ENCODE data around the gene TMC8. TPM values are rescaled to one million over a fixed set of nuclear protein-coding genes. Genes with fewer than 3 reads are reported as not detected.

Gene TMC8
- total RNA-seq, 1 donor from 2014 or later: 0.79 TPM

GRCh38 chr17:78180083-78180482, 49.5 kb downstream of the TMC8 start:
- peaks cover 24% of the 10 kb centered on the region for H3K4me1 Mint-ChIP-seq
- no peaks in the 10 kb centered on the region for H3K9me3 Mint-ChIP-seq
- no peak for TF ChIP-seq CTCF (conservative IDR thresholded peaks at IDR 0.05)
- DNase-seq (ENCODE audit: low read depth, low spot score): no peak
- H3K27me3 Mint-ChIP-seq (ENCODE audit: low read depth): no peaks in the 10 kb centered on the region
- H3K27ac Mint-ChIP-seq (ENCODE audit: unreplicated experiment): no peak overlapping the region
- H3K36me3 Mint-ChIP-seq (ENCODE audit: low read depth): peaks cover 20% of the 10 kb centered on the region
- peak overlapping the region; percentile 3 for H3K4me3 Mint-ChIP-seq

GRCh38 chr17:78180508-78180907, 49.9 kb downstream of the TMC8 start:
- peak overlapping the region; percentile 3 for H3K4me3 Mint-ChIP-seq
- peaks cover 20% of the 10 kb centered on the region for H3K36me3 Mint-ChIP-seq (ENCODE audit: low read depth)
- H3K4me1 Mint-ChIP-seq: peaks cover 28% of the 10 kb centered on the region
- no peaks in the 10 kb centered on the region for H3K9me3 Mint-ChIP-seq
- no peaks in the 10 kb centered on the region for H3K27me3 Mint-ChIP-seq (ENCODE audit: low read depth)
- DNase-seq (ENCODE audit: low read depth, low spot score): no peak
- no peak overlapping the region for H3K27ac Mint-ChIP-seq (ENCODE audit: unreplicated experiment)
- no peak for TF ChIP-seq CTCF (conservative IDR thresholded peaks at IDR 0.05)

GRCh38 chr17:78182504-78182903, 51.9 kb downstream of the TMC8 start:
- Mint-ChIP-seq H3K4me3 (peak overlapping the region; percentile 44), H3K27me3 (ENCODE audit: low read depth) (no peaks in the 10 kb centered on the region), H3K9me3 (peaks cover 3% of the 10 kb centered on the region), H3K4me1 (peaks cover 37% of the 10 kb centered on the region), H3K36me3 (ENCODE audit: low read depth) (peaks cover 19% of the 10 kb centered on the region), H3K27ac (ENCODE audit: unreplicated experiment) (peak overlapping the region; percentile 35)
- DNase-seq (ENCODE audit: low read depth, low spot score): no peak
- no peak for TF ChIP-seq CTCF (conservative IDR thresholded peaks at IDR 0.05)

- TF ChIP-seq CTCF (conservative IDR thresholded peaks at IDR 0.05): no peak
- H3K36me3 Mint-ChIP-seq (ENCODE audit: low read depth): peaks cover 14% of the 10 kb centered on the region
Measured at GRCh38 chr17:78183916-78184315, 53.3 kb downstream of the TMC8 start.

GRCh38 chr17:78184351-78184750, 53.8 kb downstream of the TMC8 start:
- H3K27me3 Mint-ChIP-seq (ENCODE audit: low read depth): no peaks in the 10 kb centered on the region
- peaks cover 43% of the 10 kb centered on the region for H3K4me1 Mint-ChIP-seq
- peak overlapping the region; percentile 38 for H3K27ac Mint-ChIP-seq (ENCODE audit: unreplicated experiment)
- H3K4me3 Mint-ChIP-seq: peak overlapping the region; percentile 86
- DNase-seq (ENCODE audit: low read depth, low spot score): no peak
- peaks cover 13% of the 10 kb centered on the region for H3K36me3 Mint-ChIP-seq (ENCODE audit: low read depth)
- peaks cover 3% of the 10 kb centered on the region for H3K9me3 Mint-ChIP-seq
- no peak for TF ChIP-seq CTCF (conservative IDR thresholded peaks at IDR 0.05)

More at GRCh38 chr17:78183916-78184315, 53.3 kb downstream of the TMC8 start:
- Mint-ChIP-seq H3K4me3 (peak overlapping the region; percentile 81), H3K27ac (ENCODE audit: unreplicated experiment) (no peak overlapping the region), H3K27me3 (ENCODE audit: low read depth) (no peaks in the 10 kb centered on the region), H3K4me1 (peaks cover 43% of the 10 kb centered on the region), H3K9me3 (peaks cover 3% of the 10 kb centered on the region)
- DNase-seq (ENCODE audit: low read depth, low spot score): no peak

GRCh38 chr17:78184868-78185267, 54.3 kb downstream of the TMC8 start:
- no peak for DNase-seq (ENCODE audit: low read depth, low spot score)
- Mint-ChIP-seq H3K4me1 (peaks cover 43% of the 10 kb centered on the region), H3K27ac (ENCODE audit: unreplicated experiment) (peak overlapping the region; percentile 93), H3K9me3 (peaks cover 3% of the 10 kb centered on the region), H3K4me3 (peak overlapping the region; percentile 86), H3K36me3 (ENCODE audit: low read depth) (peaks cover 13% of the 10 kb centered on the region), H3K27me3 (ENCODE audit: low read depth) (no peaks in the 10 kb centered on the region)
- TF ChIP-seq CTCF (conservative IDR thresholded peaks at IDR 0.05): no peak

Data from neural crest cell (in vitro differentiated cells).